ENCODE measurements around the gene SALL4. TPM values are rescaled to one million over a fixed set of nuclear protein-coding genes. Genes with fewer than 3 reads are reported as not detected.

SALL4 gene
- total RNA-seq (1 to 10 TPM; 2.0 to 3.6 TPM), polyA plus RNA-seq (under 1 TPM; 0.16 to 0.71 TPM)

DNA sequence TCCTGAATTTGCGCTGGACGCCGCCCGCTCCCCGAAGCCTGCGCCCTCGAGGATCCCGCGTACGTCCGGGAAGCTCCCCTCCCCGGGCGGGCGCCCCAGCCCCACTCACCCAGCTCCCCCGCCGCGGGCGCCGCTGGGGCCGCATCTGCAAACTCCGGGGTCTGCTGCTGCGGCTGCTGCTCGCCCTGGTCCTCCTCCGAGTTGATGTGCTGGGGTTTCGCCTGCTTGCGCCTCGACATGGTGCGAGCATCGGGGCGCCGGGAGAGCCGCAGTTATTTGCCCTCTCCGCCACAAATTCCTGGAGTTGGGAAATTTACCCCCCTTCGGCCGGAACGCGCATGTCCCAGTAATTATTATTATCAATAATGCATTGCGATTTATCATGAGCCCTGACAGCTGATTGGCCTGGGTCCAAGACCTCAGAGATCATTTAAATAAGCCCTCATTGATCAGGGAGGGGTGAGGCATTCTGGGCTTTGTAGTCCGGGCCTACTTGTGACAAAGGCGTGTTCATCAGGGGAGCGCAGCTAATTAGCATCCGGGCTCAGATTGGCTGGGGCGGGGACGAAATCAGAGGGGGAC is at the start of gene SALL4:
SALL4 (minus strand) TSS at position 352 of the 582 bp plus-strand sequence; CDS start at position 239, 113 bp downstream.
- TF ChIP-seq GABPA (IDR thresholded peaks at IDR 0.05 in 1 of 2, conservative IDR thresholded peaks at IDR 0.05 in 1 of 2) (no peak), JUND (IDR thresholded peaks at IDR 0.05) (no peak), NR2F2 (IDR thresholded peaks at IDR 0.05) (no peak)
- TF ChIP-seq, protein P1, sequence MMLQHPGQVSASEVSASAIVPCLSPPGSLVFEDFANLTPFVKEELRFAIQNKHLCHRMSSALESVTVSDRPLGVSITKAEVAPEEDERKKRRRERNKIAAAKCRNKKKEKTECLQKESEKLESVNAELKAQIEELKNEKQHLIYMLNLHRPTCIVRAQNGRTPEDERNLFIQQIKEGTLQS (IDR thresholded peaks at IDR 0.05): no peak
- WGBS: 23% methylated on average over 44 of the region's 44 CpGs
- Histone ChIP-seq H3K9ac (ENCODE audit: low read depth in 1 of 2, low read length in 2 of 2) (peak within 1 kb of the TSS in 1 of 2 donors; percentile 39), H3K36me3 (ENCODE audit: control insufficient read depth in 4 of 4, insufficient read depth in 3 of 4, low read depth in 1 of 4, low read length in 3 of 4) (no peaks in the 10 kb centered on the region), H3K27ac (ENCODE audit: low read depth in 1 of 2, low read length in 2 of 2) (peak within 1 kb of the TSS in 1 of 2 donors; percentile 54), H3K4me3 (ENCODE audit: low read depth in 1 of 3, low read length in 3 of 3) (peak within 1 kb of the TSS; percentile 61 to 76 (median 67)), H3K9me3 (ENCODE audit: control insufficient read depth in 4 of 4, low read length in 3 of 4) (no peaks in the 10 kb centered on the region), H3K27me3 (ENCODE audit: control insufficient read depth in 4 of 4, insufficient read depth in 4 of 4, low read length in 3 of 4) (no peaks in the 10 kb centered on the region), H3K4me1 (ENCODE audit: control insufficient read depth in 4 of 4, insufficient read depth in 4 of 4, low read length in 3 of 4) (peaks cover 0 to 24% (median 14%) of the 10 kb centered on the region in 4 donors)
- peak; percentile 52 for DNase-seq (ENCODE audit: low spot score)

DNA sequence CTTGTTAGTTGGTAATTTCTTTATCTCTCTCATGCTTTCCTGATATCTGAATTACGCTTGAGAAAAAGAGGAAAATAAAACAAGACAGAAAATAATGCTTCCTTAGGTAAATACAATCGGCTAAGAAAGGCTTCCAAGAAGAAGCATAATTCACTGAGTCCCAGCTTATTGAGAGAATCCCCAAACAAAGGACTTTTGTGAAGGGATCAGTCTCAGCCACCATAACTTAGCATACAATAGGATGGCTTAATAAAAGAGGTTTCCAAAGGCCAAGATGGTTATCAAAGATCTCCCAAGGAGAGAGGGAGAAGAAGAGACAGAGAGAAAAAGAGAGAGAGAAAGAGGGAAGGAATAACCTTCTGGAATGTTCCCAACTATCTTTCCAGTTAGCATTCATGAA is 46.0 kb upstream of the SALL4 start:
- Histone ChIP-seq H3K4me3 (ENCODE audit: low read depth in 1 of 3, low read length in 3 of 3) (no peak overlapping the region), H3K9me3 (ENCODE audit: control insufficient read depth in 4 of 4, low read length in 3 of 4) (no peaks in the 10 kb centered on the region), H3K27me3 (ENCODE audit: control insufficient read depth in 4 of 4, insufficient read depth in 4 of 4, low read length in 3 of 4) (no peaks in the 10 kb centered on the region), H3K9ac (ENCODE audit: low read depth in 1 of 2, low read length in 2 of 2) (no peak overlapping the region), H3K36me3 (ENCODE audit: control insufficient read depth in 4 of 4, insufficient read depth in 3 of 4, low read depth in 1 of 4, low read length in 3 of 4) (no peaks in the 10 kb centered on the region), H3K4me1 (ENCODE audit: control insufficient read depth in 4 of 4, insufficient read depth in 4 of 4, low read length in 3 of 4) (no peaks in the 10 kb centered on the region), H3K27ac (ENCODE audit: low read depth in 1 of 2, low read length in 2 of 2) (no peak overlapping the region)
- WGBS: 61% methylated on average over 2 of the region's 2 CpGs
- TF ChIP-seq, protein P2, sequence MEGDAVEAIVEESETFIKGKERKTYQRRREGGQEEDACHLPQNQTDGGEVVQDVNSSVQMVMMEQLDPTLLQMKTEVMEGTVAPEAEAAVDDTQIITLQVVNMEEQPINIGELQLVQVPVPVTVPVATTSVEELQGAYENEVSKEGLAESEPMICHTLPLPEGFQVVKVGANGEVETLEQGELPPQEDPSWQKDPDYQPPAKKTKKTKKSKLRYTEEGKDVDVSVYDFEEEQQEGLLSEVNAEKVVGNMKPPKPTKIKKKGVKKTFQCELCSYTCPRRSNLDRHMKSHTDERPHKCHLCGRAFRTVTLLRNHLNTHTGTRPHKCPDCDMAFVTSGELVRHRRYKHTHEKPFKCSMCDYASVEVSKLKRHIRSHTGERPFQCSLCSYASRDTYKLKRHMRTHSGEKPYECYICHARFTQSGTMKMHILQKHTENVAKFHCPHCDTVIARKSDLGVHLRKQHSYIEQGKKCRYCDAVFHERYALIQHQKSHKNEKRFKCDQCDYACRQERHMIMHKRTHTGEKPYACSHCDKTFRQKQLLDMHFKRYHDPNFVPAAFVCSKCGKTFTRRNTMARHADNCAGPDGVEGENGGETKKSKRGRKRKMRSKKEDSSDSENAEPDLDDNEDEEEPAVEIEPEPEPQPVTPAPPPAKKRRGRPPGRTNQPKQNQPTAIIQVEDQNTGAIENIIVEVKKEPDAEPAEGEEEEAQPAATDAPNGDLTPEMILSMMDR (IDR thresholded peaks at IDR 0.05; ENCODE audit: low read depth, low read length, missing input control): no peak
- TF ChIP-seq HNF4G (IDR thresholded peaks at IDR 0.05) (no peak), RAD21 (IDR thresholded peaks at IDR 0.05) (no peak), NR2F2 (IDR thresholded peaks at IDR 0.05) (no peak), GABPA (IDR thresholded peaks at IDR 0.05 in 1 of 2, conservative IDR thresholded peaks at IDR 0.05 in 1 of 2) (no peak), FOXA1 (IDR thresholded peaks at IDR 0.05) (no peak), YY1 (IDR thresholded peaks at IDR 0.05) (no peak), HNF4A (conservative IDR thresholded peaks at IDR 0.05) (no peak), FOXA2 (IDR thresholded peaks at IDR 0.05) (no peak), TAF1 (conservative IDR thresholded peaks at IDR 0.05) (no peak)
- TF ChIP-seq, protein P1 (IDR thresholded peaks at IDR 0.05): no peak
- TF ChIP-seq, protein P3, sequence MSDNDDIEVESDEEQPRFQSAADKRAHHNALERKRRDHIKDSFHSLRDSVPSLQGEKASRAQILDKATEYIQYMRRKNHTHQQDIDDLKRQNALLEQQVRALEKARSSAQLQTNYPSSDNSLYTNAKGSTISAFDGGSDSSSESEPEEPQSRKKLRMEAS (IDR thresholded peaks at IDR 0.05): no peak
- DNase-seq (ENCODE audit: low spot score): no peak

DNA sequence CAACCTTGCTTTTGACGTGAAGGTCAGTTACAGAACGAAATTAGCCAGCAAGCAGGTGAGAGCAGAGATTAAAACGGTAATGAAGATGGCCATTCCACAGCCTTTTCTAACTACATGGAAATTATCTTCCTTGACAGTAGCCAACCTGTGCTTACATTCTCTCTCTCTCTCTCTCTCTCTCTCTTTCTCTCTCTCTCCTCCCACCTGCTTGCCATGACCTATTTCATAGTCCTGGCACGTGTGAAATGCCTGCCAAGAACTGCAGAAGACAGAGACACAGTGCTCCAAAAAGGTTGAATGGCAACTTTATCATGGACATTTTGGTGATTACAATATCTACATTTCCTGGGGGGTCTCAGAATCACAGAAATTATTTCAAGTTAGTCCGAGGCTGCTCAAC is 38.5 kb upstream of the SALL4 start:
- Histone ChIP-seq H3K27ac (ENCODE audit: low read depth in 1 of 2, low read length in 2 of 2) (no peak overlapping the region), H3K9ac (ENCODE audit: low read depth in 1 of 2, low read length in 2 of 2) (no peak overlapping the region), H3K36me3 (ENCODE audit: control insufficient read depth in 4 of 4, insufficient read depth in 3 of 4, low read depth in 1 of 4, low read length in 3 of 4) (no peaks in the 10 kb centered on the region), H3K9me3 (ENCODE audit: control insufficient read depth in 4 of 4, low read length in 3 of 4) (no peaks in the 10 kb centered on the region), H3K27me3 (ENCODE audit: control insufficient read depth in 4 of 4, insufficient read depth in 4 of 4, low read length in 3 of 4) (peaks cover 0 to 2% (median 0%) of the 10 kb centered on the region in 4 donors), H3K4me1 (ENCODE audit: control insufficient read depth in 4 of 4, insufficient read depth in 4 of 4, low read length in 3 of 4) (no peaks in the 10 kb centered on the region), H3K4me3 (ENCODE audit: low read depth in 1 of 3, low read length in 3 of 3) (no peak overlapping the region)
- WGBS: 74% methylated on average over 5 of the region's 5 CpGs
- no peak for DNase-seq (ENCODE audit: low spot score)
- TF ChIP-seq FOXA2 (IDR thresholded peaks at IDR 0.05) (no peak), NR2F2 (IDR thresholded peaks at IDR 0.05) (no peak), YY1 (IDR thresholded peaks at IDR 0.05) (no peak), TAF1 (conservative IDR thresholded peaks at IDR 0.05) (no peak), GABPA (IDR thresholded peaks at IDR 0.05 in 1 of 2, conservative IDR thresholded peaks at IDR 0.05 in 1 of 2) (no peak), SP1 (IDR thresholded peaks at IDR 0.05) (no peak), RAD21 (IDR thresholded peaks at IDR 0.05) (no peak)
- TF ChIP-seq, protein P4, sequence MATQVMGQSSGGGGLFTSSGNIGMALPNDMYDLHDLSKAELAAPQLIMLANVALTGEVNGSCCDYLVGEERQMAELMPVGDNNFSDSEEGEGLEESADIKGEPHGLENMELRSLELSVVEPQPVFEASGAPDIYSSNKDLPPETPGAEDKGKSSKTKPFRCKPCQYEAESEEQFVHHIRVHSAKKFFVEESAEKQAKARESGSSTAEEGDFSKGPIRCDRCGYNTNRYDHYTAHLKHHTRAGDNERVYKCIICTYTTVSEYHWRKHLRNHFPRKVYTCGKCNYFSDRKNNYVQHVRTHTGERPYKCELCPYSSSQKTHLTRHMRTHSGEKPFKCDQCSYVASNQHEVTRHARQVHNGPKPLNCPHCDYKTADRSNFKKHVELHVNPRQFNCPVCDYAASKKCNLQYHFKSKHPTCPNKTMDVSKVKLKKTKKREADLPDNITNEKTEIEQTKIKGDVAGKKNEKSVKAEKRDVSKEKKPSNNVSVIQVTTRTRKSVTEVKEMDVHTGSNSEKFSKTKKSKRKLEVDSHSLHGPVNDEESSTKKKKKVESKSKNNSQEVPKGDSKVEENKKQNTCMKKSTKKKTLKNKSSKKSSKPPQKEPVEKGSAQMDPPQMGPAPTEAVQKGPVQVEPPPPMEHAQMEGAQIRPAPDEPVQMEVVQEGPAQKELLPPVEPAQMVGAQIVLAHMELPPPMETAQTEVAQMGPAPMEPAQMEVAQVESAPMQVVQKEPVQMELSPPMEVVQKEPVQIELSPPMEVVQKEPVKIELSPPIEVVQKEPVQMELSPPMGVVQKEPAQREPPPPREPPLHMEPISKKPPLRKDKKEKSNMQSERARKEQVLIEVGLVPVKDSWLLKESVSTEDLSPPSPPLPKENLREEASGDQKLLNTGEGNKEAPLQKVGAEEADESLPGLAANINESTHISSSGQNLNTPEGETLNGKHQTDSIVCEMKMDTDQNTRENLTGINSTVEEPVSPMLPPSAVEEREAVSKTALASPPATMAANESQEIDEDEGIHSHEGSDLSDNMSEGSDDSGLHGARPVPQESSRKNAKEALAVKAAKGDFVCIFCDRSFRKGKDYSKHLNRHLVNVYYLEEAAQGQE (IDR thresholded peaks at IDR 0.05): no peak
- TF ChIP-seq, protein P2 (IDR thresholded peaks at IDR 0.05; ENCODE audit: low read depth, low read length, missing input control): no peak
- TF ChIP-seq, protein P1 (IDR thresholded peaks at IDR 0.05): no peak
- TF ChIP-seq, protein P3 (IDR thresholded peaks at IDR 0.05): no peak
